ENCODE data around the gene NSD1. TPM values are rescaled to one million over a fixed set of nuclear protein-coding genes. Genes with fewer than 3 reads are reported as not detected.

Gene NSD1
- total RNA-seq, 1 experiment from 2014 or later, result 62.2 TPM

DNA sequence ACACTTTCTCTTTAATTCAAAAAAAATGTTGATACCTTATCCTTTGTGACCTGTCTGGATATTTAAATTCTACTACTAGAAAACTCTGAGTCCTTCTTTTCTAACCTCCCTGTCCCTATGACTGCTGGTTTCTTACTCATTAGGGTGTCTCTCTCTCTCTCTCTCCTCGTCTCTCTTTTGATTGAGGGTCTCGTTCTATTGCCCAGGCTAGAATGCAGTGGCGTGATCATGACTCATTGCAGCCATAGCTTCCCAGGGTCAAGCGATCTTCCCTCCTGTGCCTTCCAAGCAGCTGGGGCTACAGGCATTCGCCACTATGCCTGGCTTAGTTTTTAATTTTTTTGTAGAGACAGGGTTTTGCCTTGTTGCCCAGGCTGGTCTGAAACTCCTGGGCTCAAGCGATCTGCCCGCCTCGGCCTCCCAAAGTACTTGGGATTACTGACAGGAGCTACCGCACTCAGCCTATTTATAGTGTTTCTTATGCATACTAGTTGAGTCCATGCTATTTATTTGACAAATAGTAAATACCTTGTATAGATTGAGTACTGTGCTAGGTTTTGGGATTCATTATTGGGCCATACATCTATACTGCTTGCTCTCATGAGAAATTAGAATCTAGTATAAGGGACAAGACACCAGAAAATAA is 61.9 kb downstream of the NSD1 start:
- no peak for TF ChIP-seq EZH2 (IDR thresholded peaks at IDR 0.05; ENCODE audit: low read depth)
- TF ChIP-seq, protein P1, sequence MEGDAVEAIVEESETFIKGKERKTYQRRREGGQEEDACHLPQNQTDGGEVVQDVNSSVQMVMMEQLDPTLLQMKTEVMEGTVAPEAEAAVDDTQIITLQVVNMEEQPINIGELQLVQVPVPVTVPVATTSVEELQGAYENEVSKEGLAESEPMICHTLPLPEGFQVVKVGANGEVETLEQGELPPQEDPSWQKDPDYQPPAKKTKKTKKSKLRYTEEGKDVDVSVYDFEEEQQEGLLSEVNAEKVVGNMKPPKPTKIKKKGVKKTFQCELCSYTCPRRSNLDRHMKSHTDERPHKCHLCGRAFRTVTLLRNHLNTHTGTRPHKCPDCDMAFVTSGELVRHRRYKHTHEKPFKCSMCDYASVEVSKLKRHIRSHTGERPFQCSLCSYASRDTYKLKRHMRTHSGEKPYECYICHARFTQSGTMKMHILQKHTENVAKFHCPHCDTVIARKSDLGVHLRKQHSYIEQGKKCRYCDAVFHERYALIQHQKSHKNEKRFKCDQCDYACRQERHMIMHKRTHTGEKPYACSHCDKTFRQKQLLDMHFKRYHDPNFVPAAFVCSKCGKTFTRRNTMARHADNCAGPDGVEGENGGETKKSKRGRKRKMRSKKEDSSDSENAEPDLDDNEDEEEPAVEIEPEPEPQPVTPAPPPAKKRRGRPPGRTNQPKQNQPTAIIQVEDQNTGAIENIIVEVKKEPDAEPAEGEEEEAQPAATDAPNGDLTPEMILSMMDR (conservative IDR thresholded peaks at IDR 0.05), result no peak
- H3K4me3 ChIP-seq, result no peak overlapping the region
- H4K20me1 ChIP-seq (ENCODE audit: insufficient read depth), result peaks cover 5% of the 10 kb centered on the region; the same call in 1 of the 2 replicates
- H3F3A ChIP-seq (ENCODE audit: insufficient read depth, low read depth), result peaks cover 12% of the 10 kb centered on the region
- no peak for DNase-seq
- no peak overlapping the region for H3K4me2 ChIP-seq
- intact Hi-C loops (cut with micrococcal nuclease; ENCODE audit: unreplicated experiment), result no loop called here
- 0 out of 2 replicates have a peak, but pooled peaks cover 5% of the 10 kb centered on the region for H3K79me2 ChIP-seq (ENCODE audit: low read depth)
- no peaks in the 10 kb centered on the region for H3K27me3 ChIP-seq (ENCODE audit: insufficient read depth, low read depth)
- BruUV-seq (replicated peaks), result no TSS peak
- no peaks in the 10 kb centered on the region for H3K9me2 ChIP-seq (ENCODE audit: insufficient read depth)
- H3K9me3 ChIP-seq (ENCODE audit: insufficient read depth, low read depth), result no peaks in the 10 kb centered on the region
- H3K27ac ChIP-seq, result no peak overlapping the region
- ChIA-PET CTCF (no interaction called here), POLR2A (ENCODE audit: unreplicated experiment) (no interaction called here)
- H3K4me1 ChIP-seq (replicated peaks; ENCODE audit: insufficient read depth), result peaks cover 12% of the 10 kb centered on the region
- H3K36me3 ChIP-seq (ENCODE audit: low read depth), result no peaks in the 10 kb centered on the region
- H2AFZ ChIP-seq, result no peak overlapping the region

DNA sequence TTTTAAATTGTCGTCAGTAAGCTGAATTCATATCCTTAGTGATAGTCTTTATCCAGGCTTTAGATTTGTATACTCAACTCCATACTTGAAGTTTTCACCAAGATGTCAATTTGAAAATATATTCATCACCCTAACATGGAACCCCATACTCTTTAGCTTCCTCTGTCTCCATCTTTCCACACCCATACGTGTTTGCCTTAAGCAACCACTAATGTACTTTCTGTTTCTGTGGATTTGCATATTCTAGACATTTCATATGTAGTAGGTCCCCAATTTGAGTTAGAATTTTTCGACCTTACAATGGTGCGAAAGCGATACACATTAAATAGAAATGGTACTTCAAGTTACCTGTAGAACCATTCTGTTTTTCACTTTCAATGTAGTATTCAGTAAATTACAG is 65.2 kb downstream of the NSD1 start:
- no peak overlapping the region for H3K27ac ChIP-seq
- no peaks in the 10 kb centered on the region for H3K9me2 ChIP-seq (ENCODE audit: insufficient read depth)
- no peak overlapping the region for H3K4me3 ChIP-seq
- no peak for TF ChIP-seq EZH2 (IDR thresholded peaks at IDR 0.05; ENCODE audit: low read depth)
- no TSS peak for BruUV-seq (replicated peaks)
- H3K36me3 ChIP-seq (ENCODE audit: low read depth), result no peaks in the 10 kb centered on the region
- H3K4me1 ChIP-seq (replicated peaks; ENCODE audit: insufficient read depth), result peaks cover 6% of the 10 kb centered on the region
- H3K4me2 ChIP-seq, result no peak overlapping the region
- no peaks in the 10 kb centered on the region for H3K27me3 ChIP-seq (ENCODE audit: insufficient read depth, low read depth)
- H4K20me1 ChIP-seq (ENCODE audit: insufficient read depth), result peaks cover 5% of the 10 kb centered on the region; the same call in 1 of the 2 replicates
- H3K9me3 ChIP-seq (ENCODE audit: insufficient read depth, low read depth), result no peaks in the 10 kb centered on the region
- H3F3A ChIP-seq (ENCODE audit: insufficient read depth, low read depth), result peaks cover 6% of the 10 kb centered on the region
- H2AFZ ChIP-seq, result no peak overlapping the region
- DNase-seq, result no peak
- ChIA-PET POLR2A (ENCODE audit: unreplicated experiment) (no interaction called here), CTCF (interaction anchor here (0.6 kb wide), 1 partner anchor 30 kb away, joined by 3 read pairs; no protein-coding TSS in a partner anchor)
- H3K79me2 ChIP-seq (ENCODE audit: low read depth), result no peaks in the 10 kb centered on the region
- intact Hi-C loops (cut with micrococcal nuclease; ENCODE audit: unreplicated experiment), result no loop called here

DNA sequence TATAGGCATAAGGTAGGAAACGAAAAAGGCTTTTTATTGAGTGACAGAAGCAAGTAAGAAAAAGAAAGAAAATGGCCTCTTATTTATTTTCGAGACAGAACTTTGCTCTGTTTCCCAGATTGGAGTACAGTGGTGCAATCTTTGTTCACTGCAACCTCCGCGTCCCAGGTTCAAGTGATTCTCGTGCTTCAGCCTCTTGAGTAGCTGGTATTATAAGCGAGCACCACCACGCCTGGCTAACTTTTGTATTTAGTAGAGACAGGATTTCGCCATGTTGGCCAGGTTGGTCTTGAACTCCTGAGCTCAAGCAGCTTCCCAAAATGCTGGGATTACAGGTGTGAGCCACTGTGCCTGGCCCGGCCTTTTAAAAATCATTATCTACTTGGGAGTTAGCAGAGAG is 70.7 kb downstream of the NSD1 start:
- ChIA-PET POLR2A (ENCODE audit: unreplicated experiment) (no interaction called here), CTCF (interaction anchor here (0.6 kb wide), 1 partner anchor 176 kb away, joined by 5 read pairs; no protein-coding TSS in a partner anchor)
- no peak for DNase-seq
- no peaks in the 10 kb centered on the region for H3K27me3 ChIP-seq (ENCODE audit: insufficient read depth, low read depth)
- no TSS peak for BruUV-seq (replicated peaks)
- peaks cover 8% of the 10 kb centered on the region; the same call in 1 of the 2 replicates for H3K36me3 ChIP-seq (ENCODE audit: low read depth)
- peaks cover 9% of the 10 kb centered on the region; the same call in 1 of the 2 replicates for H4K20me1 ChIP-seq (ENCODE audit: insufficient read depth)
- H3F3A ChIP-seq (ENCODE audit: insufficient read depth, low read depth), result peaks cover 4% of the 10 kb centered on the region; the same call in 1 of the 2 replicates
- TF ChIP-seq, protein P1 (conservative IDR thresholded peaks at IDR 0.05), result no peak
- TF ChIP-seq EZH2 (IDR thresholded peaks at IDR 0.05; ENCODE audit: low read depth), result no peak
- no peaks in the 10 kb centered on the region for H3K4me1 ChIP-seq (replicated peaks; ENCODE audit: insufficient read depth)
- no peak overlapping the region for H3K4me3 ChIP-seq
- intact Hi-C loops (cut with micrococcal nuclease; ENCODE audit: unreplicated experiment), result loop anchor here (5.0 kb wide), 1 partner anchor 48 kb away; no protein-coding TSS in a partner anchor
- no peak overlapping the region for H3K4me2 ChIP-seq
- H3K27ac ChIP-seq, result no peak overlapping the region
- H3K79me2 ChIP-seq (ENCODE audit: low read depth), result no peaks in the 10 kb centered on the region
- no peak overlapping the region for H2AFZ ChIP-seq
- H3K9me3 ChIP-seq (ENCODE audit: insufficient read depth, low read depth), result no peaks in the 10 kb centered on the region
- no peaks in the 10 kb centered on the region for H3K9me2 ChIP-seq (ENCODE audit: insufficient read depth)
